Activated T-helper 17 cell treated with anti-CD3 and anti-CD28 coated beads, Interleukin-2, amount 50 U/mL, for 72 hours (primary cell): ENCODE data around the gene CUL9. TPM values are rescaled to one million over a fixed set of nuclear protein-coding genes. Genes with fewer than 3 reads are reported as not detected.
A peak's percentile ranks its signal among the peaks of the same experiment; 100 is the strongest.

Experiments used
- ATAC-seq: fragments of 150-1000 bp; cut with Tn5 transposase; replicated peaks from 2 replicates; pipeline ENCODE4 v1.10.0; 2021; ENCODE audit warnings: mild to moderate bottlenecking, moderate library complexity
- H3K27ac Mint-ChIP-seq: one replicate; pipeline ENCODE4 v1.8.0; 2022; ENCODE audit warnings: mixed read lengths
- H3K27me3 Mint-ChIP-seq: one replicate; pipeline ENCODE4 v1.8.0; 2022; ENCODE audit warnings: mixed read lengths
- H3K36me3 Mint-ChIP-seq: one replicate; pipeline ENCODE4 v1.8.0; 2022; ENCODE audit warnings: low read depth, mild to moderate bottlenecking, mixed read lengths
- H3K4me1 Mint-ChIP-seq: one replicate; pipeline ENCODE4 v1.8.0; 2022; ENCODE audit warnings: mixed read lengths
- H3K4me3 Mint-ChIP-seq: one replicate; pipeline ENCODE4 v1.8.0; 2022; ENCODE audit warnings: mild to moderate bottlenecking, mixed read lengths
- H3K9me3 Mint-ChIP-seq: one replicate; pipeline ENCODE4 v1.8.0; 2022; ENCODE audit warnings: mixed read lengths
- total RNA-seq, 2 donors: library from RNA; stranded (reverse); gene quantifications; one replicate each; pipeline ENCODE4 v1.2.3, GENCODE V29; 2022

CUL9 gene
- total RNA-seq, 2 donors from 2014 or later: 40.7 to 44.9 TPM

GRCh38 chr6:43257367-43258145 lies 75.6 kb downstream of the CUL9 start:
- peak overlapping the region; percentile 1 for H3K4me3 Mint-ChIP-seq
- peaks cover 18% of the 10 kb centered on the region for H3K4me1 Mint-ChIP-seq
- no peaks in the 10 kb centered on the region for H3K9me3 Mint-ChIP-seq
- H3K27ac Mint-ChIP-seq: peak overlapping the region; percentile 39
- ATAC-seq: peak; percentile 36
- H3K36me3 Mint-ChIP-seq: no peaks in the 10 kb centered on the region
- H3K27me3 Mint-ChIP-seq: peaks cover 10% of the 10 kb centered on the region

GRCh38 chr6:43258180-43258579 lies 76.2 kb downstream of the CUL9 start:
- peaks cover 18% of the 10 kb centered on the region for H3K4me1 Mint-ChIP-seq
- no peaks in the 10 kb centered on the region for H3K9me3 Mint-ChIP-seq
- peaks cover 4% of the 10 kb centered on the region for H3K27me3 Mint-ChIP-seq
- peak overlapping the region; percentile 39 for H3K27ac Mint-ChIP-seq
- ATAC-seq: no peak
- no peaks in the 10 kb centered on the region for H3K36me3 Mint-ChIP-seq
- no peak overlapping the region for H3K4me3 Mint-ChIP-seq

GRCh38 chr6:43258807-43259686 lies 77.1 kb downstream of the CUL9 start:
- Mint-ChIP-seq H3K4me1 (peaks cover 19% of the 10 kb centered on the region), H3K36me3 (no peaks in the 10 kb centered on the region), H3K4me3 (no peak overlapping the region), H3K27ac (no peak overlapping the region), H3K27me3 (peaks cover 4% of the 10 kb centered on the region), H3K9me3 (no peaks in the 10 kb centered on the region)
- no peak for ATAC-seq

DNA sequence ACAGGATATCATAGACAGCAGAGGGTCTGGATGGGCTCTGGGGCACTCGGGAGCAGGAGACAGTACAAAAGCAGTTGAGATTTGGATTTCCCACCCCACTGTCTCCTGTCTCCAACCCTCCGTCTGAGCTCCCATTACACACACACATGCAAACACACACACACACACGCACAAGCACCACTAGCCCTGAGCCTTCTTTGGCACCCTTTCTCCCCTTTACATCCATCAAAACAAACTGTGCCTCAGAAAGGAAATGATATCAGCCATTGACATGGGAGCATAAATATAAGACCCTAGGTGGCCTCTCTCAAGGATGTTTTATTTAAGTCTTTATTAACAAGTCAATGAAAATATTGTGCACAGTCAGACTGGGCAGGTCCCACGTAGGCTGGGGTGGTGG lies 78.8 kb downstream of the CUL9 start:
- H3K27me3 Mint-ChIP-seq: peaks cover 4% of the 10 kb centered on the region
- no peaks in the 10 kb centered on the region for H3K36me3 Mint-ChIP-seq
- ATAC-seq: no peak
- H3K27ac Mint-ChIP-seq: peak overlapping the region; percentile 13
- no peak overlapping the region for H3K4me3 Mint-ChIP-seq
- H3K4me1 Mint-ChIP-seq: peaks cover 12% of the 10 kb centered on the region
- H3K9me3 Mint-ChIP-seq: no peaks in the 10 kb centered on the region

- ATAC-seq: no peak
- no peaks in the 10 kb centered on the region for H3K9me3 Mint-ChIP-seq
- H3K36me3 Mint-ChIP-seq: no peaks in the 10 kb centered on the region
- peaks cover 12% of the 10 kb centered on the region for H3K4me1 Mint-ChIP-seq
- H3K27ac Mint-ChIP-seq: no peak overlapping the region
- H3K27me3 Mint-ChIP-seq: peaks cover 4% of the 10 kb centered on the region
- H3K4me3 Mint-ChIP-seq: no peak overlapping the region
Observed at GRCh38 chr6:43261198-43261597, 79.2 kb downstream of the CUL9 start.

- H3K27ac Mint-ChIP-seq: no peak overlapping the region
- no peaks in the 10 kb centered on the region for H3K9me3 Mint-ChIP-seq
- H3K36me3 Mint-ChIP-seq: no peaks in the 10 kb centered on the region
- no peak for ATAC-seq
- H3K27me3 Mint-ChIP-seq: peaks cover 4% of the 10 kb centered on the region
- no peak overlapping the region for H3K4me3 Mint-ChIP-seq
- peaks cover 10% of the 10 kb centered on the region for H3K4me1 Mint-ChIP-seq
Observed at GRCh38 chr6:43262000-43262779, 80.2 kb downstream of the CUL9 start.

- ATAC-seq: no peak
- Mint-ChIP-seq H3K9me3 (no peaks in the 10 kb centered on the region), H3K27me3 (peaks cover 4% of the 10 kb centered on the region), H3K4me1 (peaks cover 5% of the 10 kb centered on the region), H3K36me3 (no peaks in the 10 kb centered on the region), H3K4me3 (no peak overlapping the region), H3K27ac (no peak overlapping the region)
Observed at GRCh38 chr6:43262780-43263313, 80.9 kb downstream of the CUL9 start.

- H3K9me3 Mint-ChIP-seq: no peaks in the 10 kb centered on the region
- H3K27me3 Mint-ChIP-seq: no peaks in the 10 kb centered on the region
- no peak overlapping the region for H3K27ac Mint-ChIP-seq
- peaks cover 3% of the 10 kb centered on the region for H3K4me1 Mint-ChIP-seq
- no peaks in the 10 kb centered on the region for H3K36me3 Mint-ChIP-seq
- no peak overlapping the region for H3K4me3 Mint-ChIP-seq
- peak; percentile 99 for ATAC-seq
Observed at GRCh38 chr6:43263314-43264178, 81.5 kb downstream of the CUL9 start.

GRCh38 chr6:43264599-43265145 lies 82.7 kb downstream of the CUL9 start:
- Mint-ChIP-seq H3K27me3 (peaks cover 3% of the 10 kb centered on the region), H3K36me3 (no peaks in the 10 kb centered on the region), H3K9me3 (no peaks in the 10 kb centered on the region), H3K27ac (no peak overlapping the region), H3K4me3 (no peak overlapping the region), H3K4me1 (peaks cover 3% of the 10 kb centered on the region)
- ATAC-seq: no peak

DNA sequence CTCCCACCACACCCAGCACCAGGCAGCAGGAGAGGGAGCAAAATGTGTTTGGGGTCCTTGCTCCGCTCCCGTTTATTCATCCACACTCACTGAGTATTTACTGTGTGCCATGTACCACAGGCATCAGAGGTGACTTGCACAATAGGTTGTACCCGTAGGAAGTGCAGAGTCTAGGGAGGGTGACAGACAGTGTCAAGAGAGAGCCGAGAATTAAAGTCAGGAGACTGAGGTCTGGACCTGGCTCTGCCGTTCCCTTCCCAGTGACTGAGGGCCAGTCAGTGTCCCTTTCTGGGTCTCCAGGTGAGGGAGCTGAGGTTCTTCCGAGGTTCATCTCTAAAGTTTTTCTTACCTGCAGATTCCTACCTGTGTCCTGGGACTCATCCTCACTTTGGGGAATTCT lies 83.6 kb downstream of the CUL9 start:
- Mint-ChIP-seq H3K9me3 (no peaks in the 10 kb centered on the region), H3K36me3 (no peaks in the 10 kb centered on the region), H3K27me3 (peaks cover 3% of the 10 kb centered on the region), H3K4me1 (peaks cover 3% of the 10 kb centered on the region), H3K4me3 (no peak overlapping the region), H3K27ac (no peak overlapping the region)
- no peak for ATAC-seq

DNA sequence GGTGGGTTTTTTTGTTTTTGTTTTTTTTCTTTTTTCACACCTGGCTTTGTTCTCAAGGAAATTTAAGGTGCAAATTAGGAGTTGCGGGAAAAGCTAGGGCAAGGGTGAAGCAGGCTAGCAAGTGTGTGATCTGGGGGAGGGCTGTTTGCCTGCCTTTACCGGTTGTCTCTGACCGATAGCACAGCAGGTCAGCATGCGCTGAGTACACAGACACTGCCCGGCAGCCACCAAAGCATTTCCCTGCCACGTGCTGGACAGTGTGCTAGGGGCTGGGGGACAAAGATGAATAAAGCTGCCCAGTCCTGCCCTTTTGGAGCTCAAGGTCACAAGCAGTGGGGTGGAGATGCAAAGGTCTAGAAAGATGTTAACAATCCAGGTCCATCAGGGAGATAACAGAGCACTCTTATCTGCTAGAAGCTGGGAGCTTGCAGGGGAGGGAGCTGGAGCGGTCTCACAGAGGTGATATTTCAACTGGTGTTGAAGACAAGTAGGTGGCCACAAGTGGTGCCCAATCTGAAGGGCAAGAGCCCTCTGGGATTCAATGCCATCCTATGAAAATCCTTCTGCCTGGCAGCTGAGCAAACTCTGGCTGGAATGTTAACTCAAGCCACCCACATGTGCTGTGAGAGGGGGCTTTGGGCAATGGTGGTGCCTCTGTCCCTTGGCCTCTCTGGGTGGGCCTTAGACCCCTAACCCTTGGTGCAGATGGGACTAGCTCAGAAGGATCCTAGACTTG lies 85.8 kb downstream of the CUL9 start:
- Mint-ChIP-seq H3K9me3 (no peaks in the 10 kb centered on the region), H3K4me1 (peaks cover 3% of the 10 kb centered on the region), H3K36me3 (no peaks in the 10 kb centered on the region), H3K27me3 (peaks cover 3% of the 10 kb centered on the region), H3K27ac (no peak overlapping the region), H3K4me3 (no peak overlapping the region)
- ATAC-seq: no peak

GRCh38 chr6:43268355-43268700 lies 86.3 kb downstream of the CUL9 start:
- ATAC-seq: no peak

GRCh38 chr6:43268782-43269272 lies 86.8 kb downstream of the CUL9 start:
- Mint-ChIP-seq H3K36me3 (no peaks in the 10 kb centered on the region), H3K27me3 (peaks cover 3% of the 10 kb centered on the region), H3K9me3 (no peaks in the 10 kb centered on the region), H3K4me1 (no peaks in the 10 kb centered on the region), H3K4me3 (peak overlapping the region; percentile 70), H3K27ac (peak overlapping the region; percentile 42)
- ATAC-seq: no peak

More at GRCh38 chr6:43268355-43268700, 86.3 kb downstream of the CUL9 start:
- Mint-ChIP-seq H3K27me3 (peaks cover 3% of the 10 kb centered on the region), H3K36me3 (no peaks in the 10 kb centered on the region), H3K9me3 (no peaks in the 10 kb centered on the region), H3K4me3 (peak overlapping the region; percentile 70), H3K4me1 (peaks cover 3% of the 10 kb centered on the region), H3K27ac (no peak overlapping the region)
